Measurements from ENCODE around the gene DIPK2A.

GRCh38 chr3:143991713-143992112, 20.1 kb downstream of the DIPK2A start:
- TF ChIP-seq POLR2AphosphoS5 (IDR thresholded peaks at IDR 0.05; ENCODE audit: low read depth, low read length) (no peak), SIN3A (IDR thresholded peaks at IDR 0.05; ENCODE audit: borderline replicate concordance, insufficient read depth, low read depth, low read length) (no peak)

Data from Panc1 (cell line).